OCI-LY3 (cell line): ENCODE data around the gene GPD2.

ENCODE experiments used
- EZH2phosphoT487 ChIP-seq: fragments of 200-600 bp; shearing (Covaris generic); IDR thresholded peaks from 2 replicates; pipeline ENCODE4 v1.6.1; 2018; ENCODE audit warnings: antibody characterized with exemption, mixed run types, low read depth
- TF ChIP-seq, protein P1 (sequence below): fragments of 200-600, 300-600 bp; sonication (generic); IDR thresholded peaks from 2 replicates; pipeline ENCODE4 v1.5.1; 2014; ENCODE audit warnings: antibody characterized with exemption, low read length, low read depth

DNA sequence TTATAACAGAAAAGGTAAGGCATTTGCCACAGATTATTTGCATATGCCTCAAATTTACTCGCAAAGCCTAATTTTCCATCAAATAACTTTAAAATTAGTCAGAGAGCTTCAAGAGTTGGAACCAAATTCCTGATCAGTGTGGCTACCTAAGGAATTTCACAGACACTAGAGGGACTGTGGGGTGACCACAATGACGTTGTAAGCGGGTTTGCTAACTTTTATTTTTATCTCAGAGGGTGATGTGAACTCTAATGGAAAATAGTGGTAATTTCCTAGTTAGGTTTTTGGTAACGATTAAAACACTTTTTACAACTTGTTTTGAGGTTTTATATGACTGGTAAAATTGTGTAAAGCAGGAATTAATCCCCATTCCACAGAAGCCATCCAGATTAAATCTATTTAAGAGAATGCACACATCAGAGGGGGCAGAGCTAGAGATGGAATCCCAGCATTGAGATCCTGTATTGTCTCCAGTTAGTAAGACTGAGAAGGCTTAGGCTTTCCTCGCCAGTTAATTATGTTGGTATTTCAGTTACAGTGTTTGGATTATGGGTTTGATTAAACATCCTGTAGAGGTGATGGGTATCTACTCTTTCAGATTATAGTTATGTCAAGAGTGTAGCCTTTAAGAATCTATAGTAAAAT is 129.0 kb downstream of the GPD2 start:
- TF ChIP-seq, protein P1, sequence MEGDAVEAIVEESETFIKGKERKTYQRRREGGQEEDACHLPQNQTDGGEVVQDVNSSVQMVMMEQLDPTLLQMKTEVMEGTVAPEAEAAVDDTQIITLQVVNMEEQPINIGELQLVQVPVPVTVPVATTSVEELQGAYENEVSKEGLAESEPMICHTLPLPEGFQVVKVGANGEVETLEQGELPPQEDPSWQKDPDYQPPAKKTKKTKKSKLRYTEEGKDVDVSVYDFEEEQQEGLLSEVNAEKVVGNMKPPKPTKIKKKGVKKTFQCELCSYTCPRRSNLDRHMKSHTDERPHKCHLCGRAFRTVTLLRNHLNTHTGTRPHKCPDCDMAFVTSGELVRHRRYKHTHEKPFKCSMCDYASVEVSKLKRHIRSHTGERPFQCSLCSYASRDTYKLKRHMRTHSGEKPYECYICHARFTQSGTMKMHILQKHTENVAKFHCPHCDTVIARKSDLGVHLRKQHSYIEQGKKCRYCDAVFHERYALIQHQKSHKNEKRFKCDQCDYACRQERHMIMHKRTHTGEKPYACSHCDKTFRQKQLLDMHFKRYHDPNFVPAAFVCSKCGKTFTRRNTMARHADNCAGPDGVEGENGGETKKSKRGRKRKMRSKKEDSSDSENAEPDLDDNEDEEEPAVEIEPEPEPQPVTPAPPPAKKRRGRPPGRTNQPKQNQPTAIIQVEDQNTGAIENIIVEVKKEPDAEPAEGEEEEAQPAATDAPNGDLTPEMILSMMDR = no peak
- TF ChIP-seq EZH2phosphoT487 = no peak
